ENCODE results near the gene ASCC1. TPM values are rescaled to one million over a fixed set of nuclear protein-coding genes. Genes with fewer than 3 reads are reported as not detected.

Gene ASCC1
- total and polyA plus RNA-seq, 2 of the 4 experiments (the other 2 are of a cell fraction), result 15.9 to 21.0 TPM

- Histone ChIP-seq H3K56ac (ENCODE audit: extremely low read depth, insufficient read depth, low read length) (no peak overlapping the region), H2BK15ac (ENCODE audit: low read depth, low read length) (no peak overlapping the region), H3K4ac (ENCODE audit: low read depth, low read length) (no peak overlapping the region), H4K91ac (ENCODE audit: insufficient read depth, low read depth, low read length) (no peak overlapping the region), H3K4me1 (ENCODE audit: control insufficient read depth, insufficient read depth, low read length) (no peaks in the 10 kb centered on the region), H3K9me1 (ENCODE audit: insufficient read depth, low read length) (no peaks in the 10 kb centered on the region), H2BK20ac (ENCODE audit: low read depth, low read length) (no peak overlapping the region), H3K18ac (ENCODE audit: low read depth, low read length) (no peak overlapping the region), H3K4me3 (ENCODE audit: insufficient read depth, low read depth, low read length) (no peak overlapping the region), H2AK9ac (replicated peaks; ENCODE audit: low read depth, low read length, poor library complexity) (no peak overlapping the region), H4K5ac (ENCODE audit: low read depth, low read length) (no peak overlapping the region), H4K20me1 (ENCODE audit: insufficient read depth, low read length) (no peaks in the 10 kb centered on the region), H3K23ac (ENCODE audit: low read depth, low read length) (no peak overlapping the region), H2AFZ (replicated peaks; ENCODE audit: low read length, poor library complexity) (no peak overlapping the region), H3K79me1 (ENCODE audit: low read depth in 1 of 2, low read length in 2 of 2) (no peaks in the 10 kb centered on the region), H3K27me3 (ENCODE audit: control insufficient read depth, insufficient read depth, low read length) (peaks cover 40% of the 10 kb centered on the region), H2BK120ac (ENCODE audit: low read depth, low read length) (no peak overlapping the region), H3K36me3 (ENCODE audit: control insufficient read depth, insufficient read depth, low read length) (no peaks in the 10 kb centered on the region), H4K8ac (ENCODE audit: low read depth in 2 of 2, low read length in 2 of 2) (no peak overlapping the region), H2AK5ac (ENCODE audit: low read depth, low read length) (no peak overlapping the region), H3K9ac (ENCODE audit: low read depth, low read length) (no peak overlapping the region), H3K27ac (ENCODE audit: insufficient read depth, low read length) (no peak overlapping the region), H3K9me3 (ENCODE audit: control insufficient read depth, insufficient read depth, low read length) (no peaks in the 10 kb centered on the region), H2BK5ac (ENCODE audit: low read depth, low read length, poor library complexity, severe bottlenecking) (no peak overlapping the region), H3K4me2 (ENCODE audit: low read depth, low read length) (no peak overlapping the region), H3K14ac (replicated peaks; ENCODE audit: low read depth, low read length) (no peak overlapping the region)
- intact Hi-C loops (cut with micrococcal nuclease) (no loop called here), in situ Hi-C loops (cut with MboI; ENCODE audit: low sequenced_read_pairs) (no loop called here), dilution Hi-C loops (cut with HindIII; ENCODE audit: low sequenced_read_pairs, unreplicated experiment) (no loop called here)
- TF ChIP-seq NFE2L2 (IDR thresholded peaks at IDR 0.05; ENCODE audit: low read depth, low read length) (no peak), CTCF (conservative IDR thresholded peaks at IDR 0.05; ENCODE audit: low read depth, low read length) (peak; percentile 21; the same call in 1 of the 2 replicates)
- 0 out of 2 replicates have a peak, but pooled peaks have one; percentile 29 for ATAC-seq (ENCODE audit: low read depth)
- 60% methylated on average over 2 of the region's 5 CpGs; no CpG with 5 or more reads in 1 of the 2 experiments for WGBS, 2 experiments (ENCODE audit: extremely low coverage in 2 of 2, insufficient read length in 1 of 2)
- DNase-seq, result no peak
- ChIA-PET POLR2A (ENCODE audit: unreplicated experiment) (no interaction called here), CTCF (no interaction called here)
- no TSS peak for BruUV-seq (replicated peaks)
Measured at GRCh38 chr10:72061491-72061890, 154.6 kb downstream of the ASCC1 start.

Measured in IMR-90 (cell line).